Ascending aorta (tissue), 2 donors: ENCODE data around the gene IGF2BP1. TPM values are rescaled to one million over a fixed set of nuclear protein-coding genes. Genes with fewer than 3 reads are reported as not detected.
"Not testable (repeated sequence)": the region's sequence is repeated elsewhere in the genome, so short reads cannot be mapped to it uniquely, and the experiment has no call there.

Experiments used
- DNase-seq, 2 donors: peaks; one replicate each; pipeline ENCODE4 v3.0.0-alpha.2; 2019; ENCODE audit warnings: low spot score in 2 of 2
- H3K27ac ChIP-seq, 2 donors: fragments of 200-600 bp; sonication (generic); one replicate each; pipeline ENCODE4 v1.5.1; 2016 to 2017; ENCODE audit warnings: mild to moderate bottlenecking in 1 of 2
- H3K27me3 ChIP-seq: fragments of 200-600 bp; sonication (generic); one replicate; pipeline ENCODE4 v1.5.1; 2017
- H3K36me3 ChIP-seq, 2 donors: fragments of 200-600 bp; sonication (generic); one replicate each; pipeline ENCODE4 v1.5.1; 2016
- H3K4me1 ChIP-seq, 2 donors: fragments of 200-600 bp; sonication (generic); one replicate each; pipeline ENCODE4 v1.5.1; 2016 to 2017; ENCODE audit warnings: mild to moderate bottlenecking in 1 of 2
- H3K4me3 ChIP-seq, 2 donors: fragments of 200-600 bp; sonication (generic); one replicate each; pipeline ENCODE4 v1.5.1; 2016 to 2017; ENCODE audit warnings: mild to moderate bottlenecking in 1 of 2
- H3K9me3 ChIP-seq, 2 donors: fragments of 200-600 bp; sonication (generic); one replicate each; pipeline ENCODE4 v1.5.1; 2016
- intact Hi-C: fragments of 100-400 bp; cut with DNase I; formaldehyde crosslinking; loops from one replicate; pipeline ENCODE4 v1.15.1; 2023
- total RNA-seq: library from RNA; depleted of rRNA; stranded (reverse); fragments of >200 nt; gene quantifications from one replicate; pipeline ENCODE4 v1.1.0, GENCODE V29; 2016
- TF ChIP-seq, protein P1 (sequence below), 3 experiments: fragments of 200-600 bp in 2 of 3; fragments of 450-650 bp in 1 of 3; sonication (generic) in 2 of 3; IDR thresholded peaks; one replicate each; pipeline ENCODE4 v1.5.1; 2016 to 2019; ENCODE audit warnings: antibody characterized with exemption in 3 of 3, mild to moderate bottlenecking in 1 of 3, moderate library complexity in 1 of 3

The IGF2BP1 gene
- total RNA-seq, 1 donor from 2014 or later = not detected

DNA sequence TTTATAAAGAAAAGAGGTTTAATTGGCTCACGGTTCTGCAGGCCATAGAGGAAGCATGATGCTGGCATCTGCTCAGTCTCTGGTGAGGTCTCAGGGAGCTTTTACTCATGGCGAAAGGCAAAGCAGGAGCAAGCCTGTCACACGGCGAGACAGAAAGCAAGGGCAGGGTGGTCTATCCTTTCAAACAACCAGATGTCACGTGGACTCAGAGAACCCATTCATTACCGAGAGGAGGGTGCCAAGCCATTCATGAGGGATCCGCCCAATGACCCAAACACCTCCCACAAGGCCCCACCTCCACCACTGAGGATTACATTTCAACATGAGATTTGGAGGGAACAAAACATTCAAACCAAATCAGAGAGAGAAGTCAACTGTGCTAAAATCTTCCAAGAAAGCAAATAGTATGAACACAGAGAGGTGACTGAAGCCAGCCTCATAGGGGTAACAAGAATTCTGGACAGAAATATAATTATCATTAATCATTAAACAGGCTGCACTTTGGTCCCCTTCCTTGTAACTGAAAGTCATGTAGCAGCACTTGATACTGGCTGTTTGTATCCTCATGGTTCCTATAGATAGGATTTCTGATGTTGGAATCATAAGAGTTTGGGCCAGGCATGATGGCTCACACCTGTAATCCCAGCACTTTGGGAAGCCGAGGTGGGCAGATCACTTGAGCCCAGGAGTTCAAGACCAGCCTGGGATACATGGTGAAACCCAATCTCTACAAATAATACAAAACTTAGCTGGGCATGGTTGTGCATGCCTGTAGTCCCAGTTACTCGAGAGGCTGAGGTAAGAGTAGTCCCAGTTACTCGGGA is 82.9 kb downstream of the IGF2BP1 start:
- no peak overlapping the region for H3K27ac ChIP-seq
- no peaks in the 10 kb centered on the region for H3K27me3 ChIP-seq
- DNase-seq = no peak
- H3K9me3 ChIP-seq = no peaks in the 10 kb centered on the region
- H3K4me3 ChIP-seq = no peak overlapping the region
- H3K36me3 ChIP-seq = no peaks in the 10 kb centered on the region
- no peaks in the 10 kb centered on the region for H3K4me1 ChIP-seq
- intact Hi-C loops = no loop called here
- TF ChIP-seq, protein P1, sequence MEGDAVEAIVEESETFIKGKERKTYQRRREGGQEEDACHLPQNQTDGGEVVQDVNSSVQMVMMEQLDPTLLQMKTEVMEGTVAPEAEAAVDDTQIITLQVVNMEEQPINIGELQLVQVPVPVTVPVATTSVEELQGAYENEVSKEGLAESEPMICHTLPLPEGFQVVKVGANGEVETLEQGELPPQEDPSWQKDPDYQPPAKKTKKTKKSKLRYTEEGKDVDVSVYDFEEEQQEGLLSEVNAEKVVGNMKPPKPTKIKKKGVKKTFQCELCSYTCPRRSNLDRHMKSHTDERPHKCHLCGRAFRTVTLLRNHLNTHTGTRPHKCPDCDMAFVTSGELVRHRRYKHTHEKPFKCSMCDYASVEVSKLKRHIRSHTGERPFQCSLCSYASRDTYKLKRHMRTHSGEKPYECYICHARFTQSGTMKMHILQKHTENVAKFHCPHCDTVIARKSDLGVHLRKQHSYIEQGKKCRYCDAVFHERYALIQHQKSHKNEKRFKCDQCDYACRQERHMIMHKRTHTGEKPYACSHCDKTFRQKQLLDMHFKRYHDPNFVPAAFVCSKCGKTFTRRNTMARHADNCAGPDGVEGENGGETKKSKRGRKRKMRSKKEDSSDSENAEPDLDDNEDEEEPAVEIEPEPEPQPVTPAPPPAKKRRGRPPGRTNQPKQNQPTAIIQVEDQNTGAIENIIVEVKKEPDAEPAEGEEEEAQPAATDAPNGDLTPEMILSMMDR (IDR thresholded peaks at IDR 0.05) = no peak

DNA sequence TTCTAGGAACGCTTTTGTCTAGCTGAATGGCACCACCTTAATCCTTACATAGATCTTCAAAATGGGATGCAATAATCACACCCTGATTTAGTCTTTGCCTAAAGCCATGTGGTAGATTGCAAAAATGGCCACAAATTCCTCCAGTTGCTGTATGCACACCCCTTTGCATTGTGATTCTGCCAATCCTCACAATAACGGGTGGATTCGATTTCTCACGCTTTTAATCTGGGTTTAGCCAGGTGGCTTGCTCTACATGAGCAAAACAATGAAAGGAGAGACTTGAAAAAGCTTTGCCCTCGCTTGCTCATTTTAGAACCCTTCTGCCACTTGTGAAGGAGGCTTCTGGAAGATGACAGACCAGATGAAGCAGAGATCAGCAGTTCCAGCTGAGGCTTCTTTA is 85.0 kb downstream of the IGF2BP1 start:
- H3K27ac ChIP-seq = no peak overlapping the region
- no peaks in the 10 kb centered on the region for H3K4me1 ChIP-seq
- H3K36me3 ChIP-seq = no peaks in the 10 kb centered on the region
- intact Hi-C loops = no loop called here
- H3K4me3 ChIP-seq = no peak overlapping the region
- no peaks in the 10 kb centered on the region for H3K27me3 ChIP-seq
- TF ChIP-seq, protein P1 (IDR thresholded peaks at IDR 0.05) = no peak
- no peak for DNase-seq
- H3K9me3 ChIP-seq = no peaks in the 10 kb centered on the region

DNA sequence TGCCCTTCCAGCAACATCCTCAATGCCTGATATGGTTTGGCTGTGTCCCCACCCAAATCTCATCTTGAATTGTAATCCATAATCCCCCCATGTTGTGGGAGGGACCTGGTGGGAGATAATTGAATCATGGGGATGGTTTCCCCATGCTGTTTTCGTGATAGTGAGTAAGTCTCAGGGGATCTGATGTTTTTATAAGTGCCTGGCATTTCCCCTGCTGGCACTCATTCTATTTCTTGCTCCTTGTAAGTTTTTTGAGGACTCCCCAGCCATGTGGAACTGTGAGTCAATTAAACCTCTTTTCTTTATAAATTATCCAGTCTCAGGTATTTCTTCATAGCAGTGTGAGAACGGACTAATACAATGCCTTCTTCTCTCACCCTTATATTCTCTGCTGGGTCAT is 87.9 kb downstream of the IGF2BP1 start:
- H3K9me3 ChIP-seq, H3K4me1 ChIP-seq, H3K4me3 ChIP-seq, H3K36me3 ChIP-seq, DNase-seq, H3K27me3 ChIP-seq, intact Hi-C loops, H3K27ac ChIP-seq: not testable (repeated sequence)

DNA sequence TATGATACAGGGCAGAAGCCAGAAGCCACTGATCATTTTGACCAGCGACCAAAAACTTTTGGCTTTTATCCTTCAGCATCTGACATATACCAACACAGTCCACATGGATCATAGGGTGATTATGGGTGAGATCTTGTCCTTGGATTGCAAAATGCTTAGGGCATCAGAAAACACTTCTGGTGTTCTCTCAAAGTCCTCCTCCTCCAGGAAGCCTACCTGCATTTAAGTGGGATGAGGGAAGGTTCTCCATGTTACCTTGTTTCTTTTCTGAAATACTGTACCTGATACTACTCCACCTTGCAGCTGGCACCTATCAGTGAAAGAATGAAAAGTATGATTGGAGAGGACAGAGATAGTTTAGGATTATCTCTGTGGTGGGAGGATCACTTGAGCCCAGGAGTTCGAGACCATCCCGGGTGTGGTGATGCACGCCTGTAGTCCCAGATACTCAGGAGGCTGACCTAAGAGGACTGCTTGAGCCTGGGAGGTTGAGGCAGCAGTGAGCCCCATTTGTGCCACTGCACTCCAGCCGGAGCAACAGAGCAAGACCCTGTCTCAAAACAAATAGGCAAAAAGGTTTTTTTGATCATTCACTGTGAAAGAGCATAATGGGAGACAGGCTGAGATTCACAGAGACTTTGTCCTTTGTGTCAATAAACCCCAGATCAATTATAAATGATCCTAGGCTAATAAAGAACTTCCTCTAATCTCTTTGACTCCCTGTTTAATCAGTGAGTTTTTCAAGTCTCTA is 88.6 kb downstream of the IGF2BP1 start:
- no peaks in the 10 kb centered on the region for H3K36me3 ChIP-seq
- TF ChIP-seq, protein P1 (IDR thresholded peaks at IDR 0.05) = no peak
- H3K27ac ChIP-seq = no peak overlapping the region
- no peak for DNase-seq
- intact Hi-C loops = no loop called here
- H3K4me1 ChIP-seq = no peaks in the 10 kb centered on the region
- H3K4me3 ChIP-seq = no peak overlapping the region
- H3K9me3 ChIP-seq = no peaks in the 10 kb centered on the region
- H3K27me3 ChIP-seq = no peaks in the 10 kb centered on the region

DNA sequence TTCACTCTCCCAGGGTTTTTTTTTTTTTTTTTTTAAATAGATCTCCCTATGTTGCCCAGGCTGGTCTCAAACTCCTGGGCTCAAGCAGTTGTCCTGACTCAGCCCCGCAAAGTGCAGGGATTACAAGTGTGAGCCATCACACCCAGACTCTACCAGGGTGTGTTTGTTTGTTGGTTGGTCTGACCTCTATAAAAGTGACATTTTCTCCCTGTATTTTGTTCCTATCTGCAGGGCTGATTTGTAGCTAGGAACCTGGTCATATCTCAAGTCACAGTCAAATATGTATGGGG is 89.1 kb downstream of the IGF2BP1 start:
- TF ChIP-seq, protein P1 (IDR thresholded peaks at IDR 0.05) = no peak
- intact Hi-C loops = no loop called here

DNA sequence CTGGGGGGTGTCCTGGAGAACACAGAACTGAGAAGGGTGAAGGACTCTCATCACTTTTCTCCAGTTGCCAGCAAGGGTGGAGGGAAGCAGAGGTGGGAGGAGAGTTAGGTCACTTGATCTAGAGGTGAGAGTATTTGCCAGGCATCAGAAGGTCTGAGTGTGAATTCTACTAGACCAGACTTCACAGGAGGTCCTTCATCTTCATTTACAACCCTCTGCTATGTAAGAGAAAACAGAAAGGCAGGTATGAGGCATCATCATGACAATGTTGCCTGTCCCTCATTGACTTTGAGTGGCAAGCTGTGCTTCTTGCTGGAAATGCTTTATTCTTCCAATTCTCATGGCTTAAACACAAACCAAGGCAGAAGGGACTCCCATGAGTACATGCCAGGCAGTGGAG is 89.5 kb downstream of the IGF2BP1 start:
- no peaks in the 10 kb centered on the region for H3K36me3 ChIP-seq
- TF ChIP-seq, protein P1 (IDR thresholded peaks at IDR 0.05) = no peak
- intact Hi-C loops = no loop called here
- H3K27me3 ChIP-seq = no peaks in the 10 kb centered on the region
- no peaks in the 10 kb centered on the region for H3K4me1 ChIP-seq
- DNase-seq = no peak
- H3K9me3 ChIP-seq = no peaks in the 10 kb centered on the region
- no peak overlapping the region for H3K4me3 ChIP-seq
- no peak overlapping the region for H3K27ac ChIP-seq

More for the DNA sequence above, 89.1 kb downstream of the IGF2BP1 start:
- Histone ChIP-seq H3K27me3 (no peaks in the 10 kb centered on the region), H3K27ac (no peak overlapping the region), H3K9me3 (no peaks in the 10 kb centered on the region), H3K4me1 (no peaks in the 10 kb centered on the region), H3K4me3 (no peak overlapping the region), H3K36me3 (no peaks in the 10 kb centered on the region)
- DNase-seq = no peak
